HepG2 (cell line): ENCODE data around the gene PRIMA1. TPM values are rescaled to one million over a fixed set of nuclear protein-coding genes. Genes with fewer than 3 reads are reported as not detected.

Experiments used
- ATAC-seq: fragments of 200-7000 bp; cut with Tn5 transposase; 3 replicates; pipeline ENCODE4 v1.9.1; 2020; ENCODE audit warnings: mild to moderate bottlenecking, moderate library complexity
- BruUV-seq: library from RNA; stranded (reverse); fragments of 400-500 nt; replicated peaks from 2 replicates; lab custom pipeline; 2021; lab: Mats Ljungman, UMichigan
- CTCF ChIA-PET: fragments of 300-600 bp; formaldehyde crosslinking; extraction: SDS; loops from one replicate; lab custom pipeline; 2021; ENCODE audit warnings: low total read pairs, inconsistent platforms, low intra/inter-chr PET ratio; lab: Yijun Ruan, JAX
- POLR2A ChIA-PET: fragments of 350-600 bp; sonication (Branson Sonifier 250); formaldehyde crosslinking; loops from one replicate; lab custom pipeline; 2020; ENCODE audit warnings: antibody characterized with exemption, inconsistent platforms; lab: Yijun Ruan, JAX
- DNase-seq: peaks from one replicate; pipeline ENCODE4 v3.0.0-alpha.2; 2015; ENCODE audit warnings: low spot score
- FAIRE-seq: peaks from 3 replicates; lab custom pipeline; 2011; peaks lifted over from hg19 to GRCh38; lab: Jason Lieb, UNC
- H2AFZ ChIP-seq: one replicate; pipeline ENCODE4 v1.6.1; 2011; ENCODE audit warnings: low read length, inconsistent platforms
- H3K27ac ChIP-seq: fragments of 300-600 bp; 3 replicates; pipeline ENCODE4 v1.8.0; 2011; ENCODE audit warnings: mixed run types, mild to moderate bottlenecking, mixed read lengths, low read length, inconsistent platforms; ENCODE audit not compliant: insufficient read depth; ENCODE audit errors: extremely low read length
- H3K27me3 ChIP-seq, 2 experiments: fragments of 200-600 bp in 1 of 2; 2 replicates in 1 of 2; 3 replicates in 1 of 2; pipeline versions ENCODE4 v1.6.0 to v1.8.0; 2011; ENCODE audit warnings: low read length in 2 of 2, mild to moderate bottlenecking in 2 of 2, moderate library complexity in 2 of 2, inconsistent platforms in 1 of 2; ENCODE audit not compliant: insufficient read depth in 2 of 2, control insufficient read depth in 1 of 2
- H3K36me3 ChIP-seq, 2 experiments: fragments of 200-600 bp in 1 of 2; replicated peaks in 1 of 2; 2 replicates in 1 of 2; 3 replicates in 1 of 2; pipeline versions ENCODE4 v1.5.1 to v1.8.0; 2011; ENCODE audit warnings: low read length in 2 of 2, inconsistent platforms in 1 of 2; ENCODE audit not compliant: insufficient read depth in 2 of 2, control insufficient read depth in 1 of 2
- H3K4me1 ChIP-seq: 2 replicates; pipeline ENCODE4 v1.5.1; 2012; ENCODE audit warnings: low read length, inconsistent platforms; ENCODE audit not compliant: insufficient read depth
- H3K4me2 ChIP-seq: 2 replicates; pipeline ENCODE4 v1.6.0; 2011; ENCODE audit warnings: low read depth, low read length, inconsistent platforms
- H3K4me3 ChIP-seq, 3 experiments: fragments of 200-600 bp in 1 of 3; sonication (generic), shearing (Covaris generic) in 1 of 3; replicated peaks in 1 of 3; 2 replicates each; pipeline ENCODE4 v1.5.1; 2011 to 2016; ENCODE audit warnings: low read length in 3 of 3, inconsistent platforms in 2 of 3, low read depth in 2 of 3, mild to moderate bottlenecking in 2 of 3, control low read depth in 1 of 3, mixed read lengths in 1 of 3; ENCODE audit not compliant: insufficient read depth in 1 of 3
- H3K79me2 ChIP-seq: one replicate; pipeline ENCODE4 v1.6.1; 2011; ENCODE audit warnings: low read length, inconsistent platforms; ENCODE audit not compliant: insufficient read depth
- H3K9ac ChIP-seq: 2 replicates; pipeline ENCODE4 v1.6.0; 2011; ENCODE audit warnings: mild to moderate bottlenecking, low read depth, low read length, inconsistent platforms; ENCODE audit not compliant: insufficient read depth
- H3K9me3 ChIP-seq: 2 replicates; pipeline ENCODE4 v1.5.1; 2012; ENCODE audit warnings: mild to moderate bottlenecking, low read length
- H4K20me1 ChIP-seq: 2 replicates; pipeline ENCODE4 v1.6.0; 2011; ENCODE audit warnings: inconsistent platforms, mild to moderate bottlenecking, low read length, moderate library complexity; ENCODE audit not compliant: insufficient read depth
- ARNT ChIP-seq: fragments of 450-650 bp; IDR thresholded peaks from 2 replicates; pipeline ENCODE4 v1.6.1; 2017
- KLF12 ChIP-seq: sonication (generic); formaldehyde crosslinking; IDR thresholded peaks from 2 replicates; pipeline ENCODE4 v1.4.0; 2020; ENCODE audit warnings: missing genetic modification reagents, borderline replicate concordance
- MAFF ChIP-seq: IDR thresholded peaks from 2 replicates; pipeline ENCODE4 v1.6.1; 2011; ENCODE audit warnings: low read depth, low read length, improper control_type of control experiment
- PITX1 ChIP-seq: sonication (generic); formaldehyde crosslinking; IDR thresholded peaks from 2 replicates; pipeline ENCODE4 v1.5.1; 2020; ENCODE audit warnings: mild to moderate bottlenecking, missing genetic modification reagents
- REXO4 ChIP-seq: sonication (generic); formaldehyde crosslinking; IDR thresholded peaks from 2 replicates; pipeline ENCODE4 v1.8.0; 2022; ENCODE audit warnings: missing genetic modification reagents, mild to moderate bottlenecking, borderline replicate concordance
- SAP130 ChIP-seq: IDR thresholded peaks from 2 replicates; pipeline ENCODE4 v1.6.1; 2016; ENCODE audit warnings: low read depth
- TMF1 ChIP-seq: sonication (generic); formaldehyde crosslinking; IDR thresholded peaks from 2 replicates; pipeline ENCODE4 v1.8.1; 2022; ENCODE audit warnings: low read depth, missing genetic modification reagents
- U2AF2 ChIP-seq: fragments of 200-400 bp; formaldehyde crosslinking; IDR thresholded peaks from 2 replicates; pipeline ENCODE4 v1.6.1; 2017; ENCODE audit warnings: low read depth, mild to moderate bottlenecking, low read length
- YY1 ChIP-seq: IDR thresholded peaks from 2 replicates; pipeline ENCODE4 v1.6.1; 2011; ENCODE audit warnings: low read length, low read depth, moderate library complexity, mild to moderate bottlenecking; ENCODE audit not compliant: insufficient read depth, insufficient replicate concordance
- ZNF326 ChIP-seq: sonication (generic); formaldehyde crosslinking; IDR thresholded peaks from 2 replicates; pipeline ENCODE4 v1.4.0; 2020; ENCODE audit warnings: missing genetic modification reagents, borderline replicate concordance
- ZNF431 ChIP-seq: sonication (generic); formaldehyde crosslinking; IDR thresholded peaks from 2 replicates; pipeline ENCODE4 v1.9.0; 2022; ENCODE audit warnings: missing genetic modification reagents, low read depth, mild to moderate bottlenecking, borderline replicate concordance
- ZNF460 ChIP-seq: sonication (generic); formaldehyde crosslinking; IDR thresholded peaks from 2 replicates; pipeline ENCODE4 v1.5.1; 2020; ENCODE audit warnings: missing genetic modification reagents, mild to moderate bottlenecking, borderline replicate concordance
- ZNF605 ChIP-seq: sonication (generic); formaldehyde crosslinking; IDR thresholded peaks from 2 replicates; pipeline ENCODE4 v1.8.0; 2022; ENCODE audit warnings: mild to moderate bottlenecking, missing genetic modification reagents
- ZNF652 ChIP-seq: IDR thresholded peaks from 2 replicates; pipeline ENCODE4 v1.6.1; 2016; ENCODE audit warnings: low read depth, borderline replicate concordance
- ZNF747 ChIP-seq: sonication (generic); formaldehyde crosslinking; IDR thresholded peaks from 2 replicates; pipeline ENCODE4 v1.8.1; 2023; ENCODE audit warnings: missing genetic modification reagents, mild to moderate bottlenecking, borderline replicate concordance
- ZNF891 ChIP-seq: sonication (generic); formaldehyde crosslinking; IDR thresholded peaks from 2 replicates; pipeline ENCODE4 v1.5.0; 2020; ENCODE audit warnings: mild to moderate bottlenecking, missing genetic modification reagents
- WGBS: methylation state at CpG from one replicate; pipeline ENCODE4 v1.1.6; 2017; ENCODE audit warnings: low lambda C conversion rate; 5-methylcytosine and 5-hydroxymethylcytosine counted together
- in situ Hi-C: cut with HindIII; loops from 2 replicates; pipeline ENCODE4 v1.10.0; 2017; ENCODE audit warnings: low pct_unique_long_range_greater_than_20kb; ENCODE audit not compliant: extremely low pct_ligation_motif_present
- intact Hi-C: fragments of 100-400 bp; cut with micrococcal nuclease; formaldehyde crosslinking; loops from one replicate; pipeline ENCODE4 v1.10.0; 2022; ENCODE audit not compliant: unreplicated experiment
- polyA plus RNA-seq, 8 experiments: library from polyadenylated mRNA; depleted of rRNA in 3 of 8; stranded (reverse) in 7 of 8; unstranded in 1 of 8; fragments of >200 nt; fragmentation: Illumina TruSeq in 4 of 8; extraction: Trizol in 4 of 8; gene quantifications; 2 replicates each; pipeline versions ENCODE4 v1.2.1 to v1.2.3, GENCODE V29; 2011 to 2016; ENCODE audit warnings: low read depth in 4 of 8, missing spikeins in 1 of 8, mixed read lengths in 1 of 8; ENCODE audit not compliant: insufficient read depth in 1 of 8
- total RNA-seq, 5 experiments: library from RNA; depleted of rRNA; stranded (reverse); fragments of >200 nt; fragmentation: Illumina TruSeq; extraction: Trizol; gene quantifications; 2 replicates each; pipeline ENCODE4 v1.2.3, GENCODE V29; 2016; ENCODE audit warnings: low read depth in 1 of 5
- TF ChIP-seq, protein P1 (sequence below): sonication (generic); formaldehyde crosslinking; IDR thresholded peaks from 2 replicates; pipeline ENCODE4 v1.4.0; 2020; ENCODE audit warnings: missing genetic modification reagents

PRIMA1 gene
- total and polyA plus RNA-seq, 2 of the 13 experiments (the other 11 are each of a cell fraction or from before 2014, with no cell fraction given) = 2.4 to 3.2 TPM

GRCh38 chr14:93742761-93743160 lies 45.5 kb downstream of the PRIMA1 start:
- Histone ChIP-seq H3K27ac (no peak overlapping the region), H3K4me3 (no peak overlapping the region), H3K36me3 (no peaks in the 10 kb centered on the region), H3K27me3 (no peaks in the 10 kb centered on the region; a peak in 1 of 5 replicates), H3K79me2 (no peaks in the 10 kb centered on the region), H3K4me2 (no peak overlapping the region), H4K20me1 (no peaks in the 10 kb centered on the region), H3K9me3 (no peaks in the 10 kb centered on the region), H3K9ac (no peak overlapping the region), H3K4me1 (peaks cover 5% of the 10 kb centered on the region; the same call in 1 of the 2 replicates), H2AFZ (no peak overlapping the region)
- 83% methylated on average over 8 of the region's 8 CpGs for WGBS
- intact Hi-C loops (no loop called here), in situ Hi-C loops (no loop called here)
- TF ChIP-seq ZNF747 (no peak), MAFF (no peak), ZNF605 (no peak), KLF12 (CRISPR knock-in tag) (no peak), ARNT (no peak), YY1 (no peak), PITX1 (no peak), ZNF460 (CRISPR knock-in tag) (no peak), REXO4 (CRISPR knock-in tag) (no peak), U2AF2 (no peak), ZNF891 (no peak), ZNF431 (no peak), ZNF652 (no peak), ZNF326 (CRISPR knock-in tag) (no peak), TMF1 (CRISPR knock-in tag) (no peak), SAP130 (no peak)
- TF ChIP-seq, protein P1, sequence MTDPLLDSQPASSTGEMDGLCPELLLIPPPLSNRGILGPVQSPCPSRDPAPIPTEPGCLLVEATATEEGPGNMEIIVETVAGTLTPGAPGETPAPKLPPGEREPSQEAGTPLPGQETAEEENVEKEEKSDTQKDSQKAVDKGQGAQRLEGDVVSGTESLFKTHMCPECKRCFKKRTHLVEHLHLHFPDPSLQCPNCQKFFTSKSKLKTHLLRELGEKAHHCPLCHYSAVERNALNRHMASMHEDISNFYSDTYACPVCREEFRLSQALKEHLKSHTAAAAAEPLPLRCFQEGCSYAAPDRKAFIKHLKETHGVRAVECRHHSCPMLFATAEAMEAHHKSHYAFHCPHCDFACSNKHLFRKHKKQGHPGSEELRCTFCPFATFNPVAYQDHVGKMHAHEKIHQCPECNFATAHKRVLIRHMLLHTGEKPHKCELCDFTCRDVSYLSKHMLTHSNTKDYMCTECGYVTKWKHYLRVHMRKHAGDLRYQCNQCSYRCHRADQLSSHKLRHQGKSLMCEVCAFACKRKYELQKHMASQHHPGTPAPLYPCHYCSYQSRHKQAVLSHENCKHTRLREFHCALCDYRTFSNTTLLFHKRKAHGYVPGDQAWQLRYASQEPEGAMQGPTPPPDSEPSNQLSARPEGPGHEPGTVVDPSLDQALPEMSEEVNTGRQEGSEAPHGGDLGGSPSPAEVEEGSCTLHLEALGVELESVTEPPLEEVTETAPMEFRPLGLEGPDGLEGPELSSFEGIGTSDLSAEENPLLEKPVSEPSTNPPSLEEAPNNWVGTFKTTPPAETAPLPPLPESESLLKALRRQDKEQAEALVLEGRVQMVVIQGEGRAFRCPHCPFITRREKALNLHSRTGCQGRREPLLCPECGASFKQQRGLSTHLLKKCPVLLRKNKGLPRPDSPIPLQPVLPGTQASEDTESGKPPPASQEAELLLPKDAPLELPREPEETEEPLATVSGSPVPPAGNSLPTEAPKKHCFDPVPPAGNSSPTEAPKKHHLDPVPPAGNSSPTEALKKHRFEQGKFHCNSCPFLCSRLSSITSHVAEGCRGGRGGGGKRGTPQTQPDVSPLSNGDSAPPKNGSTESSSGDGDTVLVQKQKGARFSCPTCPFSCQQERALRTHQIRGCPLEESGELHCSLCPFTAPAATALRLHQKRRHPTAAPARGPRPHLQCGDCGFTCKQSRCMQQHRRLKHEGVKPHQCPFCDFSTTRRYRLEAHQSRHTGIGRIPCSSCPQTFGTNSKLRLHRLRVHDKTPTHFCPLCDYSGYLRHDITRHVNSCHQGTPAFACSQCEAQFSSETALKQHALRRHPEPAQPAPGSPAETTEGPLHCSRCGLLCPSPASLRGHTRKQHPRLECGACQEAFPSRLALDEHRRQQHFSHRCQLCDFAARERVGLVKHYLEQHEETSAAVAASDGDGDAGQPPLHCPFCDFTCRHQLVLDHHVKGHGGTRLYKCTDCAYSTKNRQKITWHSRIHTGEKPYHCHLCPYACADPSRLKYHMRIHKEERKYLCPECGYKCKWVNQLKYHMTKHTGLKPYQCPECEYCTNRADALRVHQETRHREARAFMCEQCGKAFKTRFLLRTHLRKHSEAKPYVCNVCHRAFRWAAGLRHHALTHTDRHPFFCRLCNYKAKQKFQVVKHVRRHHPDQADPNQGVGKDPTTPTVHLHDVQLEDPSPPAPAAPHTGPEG (CRISPR knock-in tag) = no peak
- no peak for FAIRE-seq
- ATAC-seq = no peak
- DNase-seq = no peak
- BruUV-seq = no TSS peak
- ChIA-PET POLR2A (no interaction called here), CTCF (no interaction called here)
